A549 (cell line): ENCODE results near the gene MYH13.

Experiments
- CTCF ChIP-seq: fragments of >200 bp; sonication (Bioruptor Twin); formaldehyde crosslinking; IDR thresholded peaks from 3 replicates; pipeline ENCODE4 v1.5.1; 2016
- MYC ChIP-seq: IDR thresholded peaks from 2 replicates; pipeline ENCODE4 v1.6.1; 2012; ENCODE audit warnings: mild to moderate bottlenecking, inconsistent platforms, low read length, improper control_type of control experiment, borderline replicate concordance
- NPAS2 ChIP-seq: fragments of 250-450 bp; sonication (Bioruptor Pico); IDR thresholded peaks from 2 replicates; pipeline ENCODE4 v1.8.0; 2022; ENCODE audit warnings: mild to moderate bottlenecking, moderate library complexity, borderline replicate concordance
- POLR2A ChIP-seq: IDR thresholded peaks from 2 replicates; pipeline ENCODE4 v1.6.1; 2012; ENCODE audit warnings: mild to moderate bottlenecking, low read length
- POLR2AphosphoS2 ChIP-seq: conservative IDR thresholded peaks from 2 replicates; pipeline ENCODE4 v1.6.1; 2012; ENCODE audit warnings: low read length, improper control_type of control experiment, inconsistent platforms
- SREBF2 ChIP-seq: fragments of 450-650 bp; IDR thresholded peaks from 2 replicates; pipeline ENCODE4 v1.6.1; 2014; ENCODE audit warnings: mild to moderate bottlenecking, moderate library complexity

DNA sequence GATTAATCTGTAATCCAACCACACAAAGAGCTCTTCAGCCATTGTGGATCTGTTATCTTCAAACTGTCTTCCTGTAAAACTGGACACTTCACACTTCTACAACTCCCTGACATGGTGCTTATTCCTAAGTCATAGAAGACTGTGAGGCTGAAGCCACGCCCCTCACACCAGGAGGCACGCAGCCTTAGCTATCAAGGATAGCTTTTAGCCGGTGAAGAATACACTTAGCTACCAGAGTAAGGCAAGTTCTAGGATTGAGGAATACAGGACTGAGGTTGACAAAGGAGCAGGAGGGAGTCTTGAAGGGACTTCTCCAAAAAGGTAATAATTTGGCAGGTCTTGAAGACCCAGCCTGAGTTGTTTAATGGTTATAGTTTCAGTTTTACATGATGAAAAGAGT, 94.6 kb downstream of the MYH13 start:
- TF ChIP-seq MYC (no peak), NPAS2 (CRISPR knock-in tag) (no peak), CTCF (no peak), SREBF2 (no peak), POLR2AphosphoS2 (no peak), POLR2A (no peak)
